Activated CD8-positive, alpha-beta T cell treated with anti-CD3 and anti-CD28 coated beads for 36 hours (primary cell): ENCODE measurements around the gene SCN7A. TPM values are rescaled to one million over a fixed set of nuclear protein-coding genes. Genes with fewer than 3 reads are reported as not detected.
"Not testable (repeated sequence)": the region's sequence is repeated elsewhere in the genome, so short reads cannot be mapped to it uniquely, and the experiment has no call there.

Experiments used
- ATAC-seq: fragments of 200-7000 bp; cut with Tn5 transposase; one replicate; pipeline ENCODE4 v1.10.0; 2021; ENCODE audit warnings: mild to moderate bottlenecking, moderate library complexity
- CTCF ChIA-PET: fragments of 350-600 bp; sonication (Branson Sonifier 250); formaldehyde crosslinking; loops from one replicate; lab custom pipeline; 2021; ENCODE audit warnings: antibody characterized with exemption; lab: Charles Lee
- POLR2A ChIA-PET: fragments of 350-600 bp; sonication (Branson Sonifier 250); formaldehyde crosslinking; loops from one replicate; lab custom pipeline; 2021; ENCODE audit warnings: antibody characterized with exemption; lab: Charles Lee
- DNase-seq: peaks from one replicate; pipeline ENCODE4 v3.0.0-alpha.2; 2020
- H3K27ac Mint-ChIP-seq: one replicate; pipeline ENCODE4 v1.8.0; 2021; ENCODE audit warnings: mild to moderate bottlenecking, mixed read lengths
- H3K27me3 Mint-ChIP-seq: one replicate; pipeline ENCODE4 v1.8.0; 2021; ENCODE audit warnings: mixed read lengths
- H3K36me3 Mint-ChIP-seq: one replicate; pipeline ENCODE4 v1.8.0; 2021; ENCODE audit warnings: low read depth, mixed read lengths
- H3K4me1 Mint-ChIP-seq: one replicate; pipeline ENCODE4 v1.8.0; 2021; ENCODE audit warnings: low read depth, mixed read lengths
- H3K4me3 Mint-ChIP-seq: one replicate; pipeline ENCODE4 v1.8.0; 2021; ENCODE audit warnings: mild to moderate bottlenecking, moderate library complexity, mixed read lengths
- H3K9me3 Mint-ChIP-seq: one replicate; pipeline ENCODE4 v1.8.0; 2021; ENCODE audit warnings: mixed read lengths
- CTCF ChIP-seq: fragments of 200-600 bp; IDR thresholded peaks from one replicate; pipeline ENCODE4 v1.8.0; 2022; ENCODE audit warnings: antibody characterized with exemption, mild to moderate bottlenecking
- intact Hi-C: fragments of 100-400 bp; cut with micrococcal nuclease; formaldehyde crosslinking; loops from one replicate; pipeline ENCODE4 v1.10.0; 2022
- total RNA-seq, 2 experiments: library from RNA; stranded (reverse); gene quantifications; one replicate each; pipeline ENCODE4 v1.2.3, GENCODE V29; 2021

Gene SCN7A
- total RNA-seq, 2 experiments from 2014 or later: not detected

- H3K9me3 Mint-ChIP-seq: no peaks in the 10 kb centered on the region
- intact Hi-C loops: no loop called here
- DNase-seq (no peak), ATAC-seq (no peak)
- H3K27ac Mint-ChIP-seq: no peak overlapping the region
- no peaks in the 10 kb centered on the region for H3K4me1 Mint-ChIP-seq
- H3K27me3 Mint-ChIP-seq: no peaks in the 10 kb centered on the region
- POLR2A ChIA-PET: no interaction called here
- TF ChIP-seq CTCF: no peak
- H3K36me3 Mint-ChIP-seq: no peaks in the 10 kb centered on the region
- CTCF ChIA-PET: no interaction called here
- H3K4me3 Mint-ChIP-seq: no peak overlapping the region
Observed at GRCh38 chr2:166364476-166365161, 129.4 kb downstream of the SCN7A start.

DNA sequence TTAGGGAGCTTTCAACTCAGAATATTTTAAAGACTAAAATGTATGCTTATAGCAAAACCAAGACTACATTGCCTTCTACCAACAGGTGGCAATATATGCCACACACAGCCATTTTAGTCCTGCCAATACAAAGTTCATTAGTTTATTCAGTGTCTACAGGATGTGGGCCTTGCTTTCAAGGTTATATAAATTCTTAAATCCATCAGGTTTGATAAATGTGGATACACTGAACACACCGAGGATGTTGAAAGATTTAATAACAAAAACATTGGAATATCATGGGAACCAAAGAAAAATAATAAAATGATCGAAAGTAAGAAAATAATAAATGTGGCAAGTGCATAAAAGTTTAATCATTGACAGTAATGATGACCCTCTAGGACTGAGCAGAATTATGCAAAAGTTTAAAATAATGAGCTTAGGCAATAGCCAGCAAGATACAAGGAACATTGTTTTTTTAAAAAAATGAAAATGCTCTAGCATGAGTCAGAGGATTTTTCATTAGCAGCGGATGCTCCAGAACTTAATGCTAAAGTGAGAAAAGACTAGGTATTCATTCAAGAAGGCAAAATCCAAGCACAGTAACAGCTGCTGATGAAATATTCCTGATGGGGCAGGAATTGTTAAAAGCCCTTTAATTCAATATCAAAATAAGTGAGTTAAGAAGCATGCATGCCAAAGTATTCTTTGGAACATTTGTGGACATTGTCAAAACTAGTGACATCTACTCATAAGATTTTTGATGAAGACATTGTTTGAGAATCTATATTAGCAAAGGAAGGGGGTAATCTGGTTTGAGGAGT is 132.5 kb downstream of the SCN7A start:
- intact Hi-C loops: no loop called here
- no peaks in the 10 kb centered on the region for H3K9me3 Mint-ChIP-seq
- ChIA-PET CTCF (interaction anchor here (0.8 to 1.7 kb wide), 7 partner anchors 13 to 155 kb away, joined by 3 to 6 read pairs (median 3); no protein-coding TSS in a partner anchor), POLR2A (no interaction called here)
- no peak for TF ChIP-seq CTCF
- no peak overlapping the region for H3K4me3 Mint-ChIP-seq
- ATAC-seq: no peak
- H3K27me3 Mint-ChIP-seq: no peaks in the 10 kb centered on the region
- no peaks in the 10 kb centered on the region for H3K4me1 Mint-ChIP-seq
- H3K27ac Mint-ChIP-seq: no peak overlapping the region
- no peak for DNase-seq
- no peaks in the 10 kb centered on the region for H3K36me3 Mint-ChIP-seq

DNA sequence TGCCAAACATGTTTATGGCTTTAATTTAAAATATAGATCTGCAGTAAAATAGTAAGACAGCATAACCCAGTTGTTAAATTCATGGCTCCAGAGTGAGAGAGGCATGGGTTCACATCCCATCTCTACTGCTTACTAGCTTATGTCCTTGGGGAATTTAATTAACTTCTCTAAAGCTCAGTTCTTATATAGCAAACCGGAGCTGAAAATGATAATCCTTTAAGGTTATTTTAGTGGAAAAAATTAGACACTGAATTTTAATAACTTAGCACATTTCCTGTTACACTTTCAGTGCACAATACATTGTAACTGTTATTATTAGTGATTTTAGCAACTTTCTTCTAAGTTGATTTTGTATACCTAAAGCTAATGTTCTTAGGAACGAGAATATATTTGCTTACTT is 133.1 kb downstream of the SCN7A start:
- DNase-seq: no peak
- ATAC-seq: no peak
- POLR2A ChIA-PET: no interaction called here
- CTCF ChIA-PET: interaction anchor here (0.8 to 1.7 kb wide), 7 partner anchors 14 to 156 kb away, joined by 3 to 6 read pairs (median 3); no protein-coding TSS in a partner anchor
- intact Hi-C loops: no loop called here
- H3K9me3 Mint-ChIP-seq: no peaks in the 10 kb centered on the region
- H3K27me3 Mint-ChIP-seq: no peaks in the 10 kb centered on the region
- TF ChIP-seq CTCF: no peak
- H3K36me3 Mint-ChIP-seq: no peaks in the 10 kb centered on the region
- no peaks in the 10 kb centered on the region for H3K4me1 Mint-ChIP-seq
- H3K4me3 Mint-ChIP-seq: no peak overlapping the region
- no peak overlapping the region for H3K27ac Mint-ChIP-seq

- ChIA-PET CTCF (interaction anchor here (0.9 to 1.7 kb wide), 5 partner anchors 14 to 156 kb away, joined by 3 to 6 read pairs (median 3); no protein-coding TSS in a partner anchor), POLR2A (no interaction called here)
- H3K27me3 Mint-ChIP-seq: no peaks in the 10 kb centered on the region
- H3K9me3 Mint-ChIP-seq: no peaks in the 10 kb centered on the region
- no peak overlapping the region for H3K27ac Mint-ChIP-seq
- intact Hi-C loops: no loop called here
- H3K36me3 Mint-ChIP-seq: no peaks in the 10 kb centered on the region
- DNase-seq: no peak
- no peak overlapping the region for H3K4me3 Mint-ChIP-seq
- H3K4me1 Mint-ChIP-seq: no peaks in the 10 kb centered on the region
- TF ChIP-seq CTCF: no peak
- no peak for ATAC-seq
Observed at GRCh38 chr2:166360426-166360825, 133.6 kb downstream of the SCN7A start.

DNA sequence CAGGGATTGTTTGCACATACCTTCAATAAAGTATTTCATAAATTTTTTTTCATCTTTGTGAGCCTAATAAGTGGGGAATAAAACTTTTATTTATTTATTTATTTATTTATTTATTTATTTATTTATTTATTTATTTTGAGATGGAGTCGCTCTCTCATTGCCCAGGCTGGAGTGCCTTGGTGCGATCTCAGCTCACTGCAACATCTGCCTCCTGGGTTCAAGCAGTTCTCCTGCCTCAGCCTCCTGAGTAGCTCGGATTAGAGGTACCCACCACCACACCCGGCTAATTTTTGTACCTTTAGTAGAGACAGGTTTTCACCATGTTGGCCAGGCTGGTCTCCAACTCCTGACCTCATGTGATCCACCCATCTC is 136.1 kb downstream of the SCN7A start:
- intact Hi-C loops, H3K9me3 Mint-ChIP-seq, ATAC-seq, H3K4me3 Mint-ChIP-seq, H3K4me1 Mint-ChIP-seq, H3K27me3 Mint-ChIP-seq, DNase-seq, H3K36me3 Mint-ChIP-seq, POLR2A ChIA-PET, H3K27ac Mint-ChIP-seq, CTCF ChIA-PET: not testable (repeated sequence)
